Smooth muscle cell (in vitro differentiated cells): ENCODE data around the gene VEZT. TPM values are rescaled to one million over a fixed set of nuclear protein-coding genes. Genes with fewer than 3 reads are reported as not detected.
A peak's percentile ranks its signal among the peaks of the same experiment; 100 is the strongest.

Experiments used
- DNase-seq: peaks from one replicate; lab custom pipeline; 2025; ENCODE audit not compliant: unreplicated experiment; lab: John Stamatoyannopoulos, UW
- H2AFZ ChIP-seq: fragments of 200-600 bp; sonication (generic); 2 replicates; pipeline ENCODE4 v1.6.0; 2016; ENCODE audit warnings: antibody characterized with exemption, low read depth, mild to moderate bottlenecking
- H3F3A ChIP-seq: fragments of 200-600 bp; sonication (generic); 2 replicates; pipeline ENCODE4 v1.6.0; 2017; ENCODE audit warnings: antibody characterized with exemption, low read depth
- H3K27ac ChIP-seq: fragments of 200-600 bp; sonication (generic); 2 replicates; pipeline ENCODE4 v1.5.1; 2016; ENCODE audit warnings: low read depth, mild to moderate bottlenecking
- H3K27me3 ChIP-seq: fragments of 200-600 bp; sonication (generic); 2 replicates; pipeline ENCODE4 v1.6.1; 2016; ENCODE audit warnings: low read depth, mild to moderate bottlenecking
- H3K36me3 ChIP-seq: fragments of 200-600 bp; sonication (generic); 2 replicates; pipeline ENCODE4 v1.5.1; 2016; ENCODE audit warnings: low read depth
- H3K4me1 ChIP-seq: fragments of 200-600 bp; sonication (generic); 2 replicates; pipeline ENCODE4 v1.5.1; 2016; ENCODE audit warnings: low read depth
- H3K4me2 ChIP-seq: fragments of 200-600 bp; sonication (generic); 2 replicates; pipeline ENCODE4 v1.6.0; 2016; ENCODE audit warnings: mild to moderate bottlenecking
- H3K4me3 ChIP-seq: fragments of 200-600 bp; sonication (generic); 2 replicates; pipeline ENCODE4 v1.5.1; 2016; ENCODE audit warnings: mild to moderate bottlenecking
- H3K79me2 ChIP-seq: fragments of 200-600 bp; sonication (generic); 2 replicates; pipeline ENCODE4 v1.6.0; 2016; ENCODE audit warnings: low read depth, mild to moderate bottlenecking
- H3K9ac ChIP-seq: fragments of 200-600 bp; sonication (generic); 2 replicates; pipeline ENCODE4 v1.6.0; 2016; ENCODE audit warnings: low read depth
- H3K9me3 ChIP-seq: fragments of 200-600 bp; sonication (generic); replicated peaks from 2 replicates; pipeline ENCODE4 v1.5.1; 2016; ENCODE audit warnings: low read depth
- H4K20me1 ChIP-seq: fragments of 200-600 bp; sonication (generic); 2 replicates; pipeline ENCODE4 v1.6.0; 2016; ENCODE audit warnings: low read depth
- CTCF ChIP-seq: fragments of 200-600 bp; sonication (generic); IDR thresholded peaks from 2 replicates; pipeline ENCODE4 v1.5.1; 2017; ENCODE audit warnings: borderline replicate concordance, mild to moderate bottlenecking, antibody characterized with exemption; ENCODE audit not compliant: insufficient read depth, poor library complexity, severe bottlenecking
- WGBS: methylation state at CpG from one replicate; pipeline ENCODE4 v1.1.7; 2016; ENCODE audit warnings: low lambda C conversion rate; 5-methylcytosine and 5-hydroxymethylcytosine counted together
- polyA plus RNA-seq: library from polyadenylated mRNA; unstranded; fragments of >200 nt; fragmentation: Nextera tagmentation; extraction: Ambion mirVana; gene quantifications from 2 replicates; pipeline ENCODE4 v1.2.1, GENCODE V29; 2016
- total RNA-seq: library from RNA; depleted of rRNA; stranded (reverse); fragments of >200 nt; gene quantifications from 2 replicates; pipeline ENCODE4 v1.2.3, GENCODE V29; 2014

Gene VEZT
- total and polyA plus RNA-seq, 2 experiments from 2014 or later: 21.2 to 65.2 TPM

- Histone ChIP-seq H3K27me3 (no peaks in the 10 kb centered on the region), H2AFZ (no peak overlapping the region), H3K4me2 (no peak overlapping the region), H3K9me3 (no peaks in the 10 kb centered on the region), H3K36me3 (no peaks in the 10 kb centered on the region), H3F3A (no peaks in the 10 kb centered on the region), H3K27ac (no peak overlapping the region), H4K20me1 (no peaks in the 10 kb centered on the region), H3K4me1 (peaks cover 8% of the 10 kb centered on the region), H3K79me2 (peaks cover 80% of the 10 kb centered on the region), H3K4me3 (no peak overlapping the region), H3K9ac (no peak overlapping the region)
- 87% methylated on average over 4 of the region's 4 CpGs for WGBS
- no peak for DNase-seq
- no peak for TF ChIP-seq CTCF
Observed at GRCh38 chr12:95213119-95213518, 4.5 kb upstream of the VEZT start.

- DNase-seq: no peak
- Histone ChIP-seq H3K79me2 (peaks cover 79% of the 10 kb centered on the region), H2AFZ (no peak overlapping the region), H3K9me3 (no peaks in the 10 kb centered on the region), H3K4me3 (no peak overlapping the region), H3K4me2 (no peak overlapping the region), H3K4me1 (peaks cover 9% of the 10 kb centered on the region), H3F3A (no peaks in the 10 kb centered on the region), H3K36me3 (no peaks in the 10 kb centered on the region), H3K27me3 (no peaks in the 10 kb centered on the region), H3K27ac (no peak overlapping the region), H3K9ac (no peak overlapping the region), H4K20me1 (no peaks in the 10 kb centered on the region)
- no peak for TF ChIP-seq CTCF
- WGBS: 80% methylated on average over 1 of the region's 1 CpG
Observed at GRCh38 chr12:95213928-95214327, 3.7 kb upstream of the VEZT start.

GRCh38 chr12:95214466-95214865 is 3.1 kb upstream of the VEZT start:
- Histone ChIP-seq H3K36me3 (no peaks in the 10 kb centered on the region), H2AFZ (no peak overlapping the region), H3K4me2 (no peak overlapping the region), H3K79me2 (peaks cover 80% of the 10 kb centered on the region), H3K27me3 (no peaks in the 10 kb centered on the region), H3K9me3 (no peaks in the 10 kb centered on the region), H4K20me1 (peaks cover 1% of the 10 kb centered on the region), H3F3A (no peaks in the 10 kb centered on the region), H3K4me1 (peaks cover 14% of the 10 kb centered on the region), H3K4me3 (no peak overlapping the region), H3K27ac (no peak overlapping the region), H3K9ac (no peak overlapping the region)
- no peak for TF ChIP-seq CTCF
- DNase-seq: no peak
- WGBS: 91% methylated on average over 3 of the region's 3 CpGs

GRCh38 chr12:95215949-95216348 is 1.7 kb upstream of the VEZT start:
- H3K9ac ChIP-seq: peak overlapping the region; percentile 77
- no peaks in the 10 kb centered on the region for H3K36me3 ChIP-seq
- H3K4me1 ChIP-seq: peaks cover 21% of the 10 kb centered on the region
- peak overlapping the region; percentile 71 for H3K4me3 ChIP-seq
- no peaks in the 10 kb centered on the region for H3K27me3 ChIP-seq
- peak overlapping the region; percentile 97 for H2AFZ ChIP-seq
- peaks cover 15% of the 10 kb centered on the region for H4K20me1 ChIP-seq
- no peak for TF ChIP-seq CTCF
- H3K9me3 ChIP-seq: no peaks in the 10 kb centered on the region
- peak overlapping the region; percentile 58 for H3K27ac ChIP-seq
- H3K79me2 ChIP-seq: peaks cover 86% of the 10 kb centered on the region
- peak overlapping the region; percentile 99 for H3K4me2 ChIP-seq
- 0% methylated on average over 1 of the region's 1 CpG for WGBS
- H3F3A ChIP-seq: no peaks in the 10 kb centered on the region
- DNase-seq: no peak
